HFFc6 (cell line): ENCODE data around the gene CELF4. TPM values are rescaled to one million over a fixed set of nuclear protein-coding genes. Genes with fewer than 3 reads are reported as not detected.

Source experiments
- DNase-seq: peaks from one replicate; pipeline ENCODE4 v3.0.0-alpha.2; 2018
- H3K27ac Mint-ChIP-seq: 2 replicates; pipeline ENCODE4 v1.8.0; 2020; ENCODE audit warnings: mild to moderate bottlenecking, mixed read lengths
- H3K27me3 Mint-ChIP-seq: 2 replicates; pipeline ENCODE4 v1.8.0; 2021; ENCODE audit warnings: mild to moderate bottlenecking, moderate library complexity, mixed read lengths; ENCODE audit not compliant: insufficient read depth
- H3K36me3 Mint-ChIP-seq: 2 replicates; pipeline ENCODE4 v1.8.0; 2021; ENCODE audit warnings: low read depth, mixed read lengths
- H3K4me1 Mint-ChIP-seq: 2 replicates; pipeline ENCODE4 v1.8.0; 2020; ENCODE audit warnings: low read depth, mixed read lengths
- H3K4me3 Mint-ChIP-seq: 2 replicates; pipeline ENCODE4 v1.8.0; 2020; ENCODE audit warnings: mild to moderate bottlenecking, moderate library complexity, mixed read lengths
- H3K9me3 Mint-ChIP-seq: 2 replicates; pipeline ENCODE4 v1.8.0; 2020; ENCODE audit warnings: mild to moderate bottlenecking, mixed read lengths
- CTCF ChIP-seq: fragments of 200-600 bp; sonication (generic); IDR thresholded peaks from 2 replicates; pipeline ENCODE4 v1.5.0; 2021; ENCODE audit warnings: antibody characterized with exemption, mild to moderate bottlenecking
- total RNA-seq, 6 experiments: library from RNA; stranded (reverse); fragmentation: NEBNext Ultra II Directional; extraction: Animal tissue kit (Norgen Biotek cat#: 25700); gene quantifications; 2 replicates in 1 of 6; 3 replicates in 5 of 6; pipeline ENCODE4 v1.2.3, GENCODE V29; 2021

The CELF4 gene
- total RNA-seq, 6 experiments from 2014 or later, result not detected

- no peaks in the 10 kb centered on the region for H3K9me3 Mint-ChIP-seq
- no peaks in the 10 kb centered on the region for H3K4me1 Mint-ChIP-seq
- TF ChIP-seq CTCF, result no peak
- H3K27ac Mint-ChIP-seq, result no peak overlapping the region
- no peaks in the 10 kb centered on the region for H3K36me3 Mint-ChIP-seq
- peaks cover 45% of the 10 kb centered on the region for H3K27me3 Mint-ChIP-seq
- DNase-seq, result no peak
- H3K4me3 Mint-ChIP-seq, result no peak overlapping the region
These were observed 56.0 kb downstream of the CELF4 start for GRCh38 chr18:37509600-37509999.

GRCh38 chr18:37508207-37508606, 57.4 kb downstream of the CELF4 start:
- H3K27ac Mint-ChIP-seq, result no peak overlapping the region
- TF ChIP-seq CTCF, result no peak
- no peaks in the 10 kb centered on the region for H3K4me1 Mint-ChIP-seq
- H3K36me3 Mint-ChIP-seq, result no peaks in the 10 kb centered on the region
- no peak for DNase-seq
- no peaks in the 10 kb centered on the region for H3K9me3 Mint-ChIP-seq
- H3K27me3 Mint-ChIP-seq, result peaks cover 41% of the 10 kb centered on the region
- no peak overlapping the region for H3K4me3 Mint-ChIP-seq

- no peak overlapping the region for H3K4me3 Mint-ChIP-seq
- no peaks in the 10 kb centered on the region for H3K4me1 Mint-ChIP-seq
- H3K36me3 Mint-ChIP-seq, result no peaks in the 10 kb centered on the region
- no peak overlapping the region for H3K27ac Mint-ChIP-seq
- peaks cover 40% of the 10 kb centered on the region for H3K27me3 Mint-ChIP-seq
- TF ChIP-seq CTCF, result no peak
- H3K9me3 Mint-ChIP-seq, result no peaks in the 10 kb centered on the region
- no peak for DNase-seq
These were observed 58.4 kb downstream of the CELF4 start for GRCh38 chr18:37507239-37507638.

- no peaks in the 10 kb centered on the region for H3K9me3 Mint-ChIP-seq
- DNase-seq, result no peak
- H3K27ac Mint-ChIP-seq, result no peak overlapping the region
- H3K36me3 Mint-ChIP-seq, result no peaks in the 10 kb centered on the region
- H3K27me3 Mint-ChIP-seq, result peaks cover 34% of the 10 kb centered on the region
- no peak for TF ChIP-seq CTCF
- no peaks in the 10 kb centered on the region for H3K4me1 Mint-ChIP-seq
- no peak overlapping the region for H3K4me3 Mint-ChIP-seq
These were observed 59.6 kb downstream of the CELF4 start for GRCh38 chr18:37506001-37506400.

GRCh38 chr18:37505321-37505720, 60.3 kb downstream of the CELF4 start:
- Mint-ChIP-seq H3K4me1 (no peaks in the 10 kb centered on the region), H3K9me3 (no peaks in the 10 kb centered on the region), H3K27ac (no peak overlapping the region), H3K4me3 (no peak overlapping the region), H3K36me3 (no peaks in the 10 kb centered on the region), H3K27me3 (peaks cover 32% of the 10 kb centered on the region)
- no peak for TF ChIP-seq CTCF
- DNase-seq, result no peak

GRCh38 chr18:37502601-37503000, 63.0 kb downstream of the CELF4 start:
- peaks cover 35% of the 10 kb centered on the region for H3K27me3 Mint-ChIP-seq
- TF ChIP-seq CTCF, result no peak
- H3K36me3 Mint-ChIP-seq, result no peaks in the 10 kb centered on the region
- no peak overlapping the region for H3K4me3 Mint-ChIP-seq
- H3K27ac Mint-ChIP-seq, result no peak overlapping the region
- no peak for DNase-seq
- H3K4me1 Mint-ChIP-seq, result no peaks in the 10 kb centered on the region
- H3K9me3 Mint-ChIP-seq, result no peaks in the 10 kb centered on the region
